ENCODE measurements around the gene OR1L6. TPM values are rescaled to one million over a fixed set of nuclear protein-coding genes. Genes with fewer than 3 reads are reported as not detected.

OR1L6 gene, protein sequence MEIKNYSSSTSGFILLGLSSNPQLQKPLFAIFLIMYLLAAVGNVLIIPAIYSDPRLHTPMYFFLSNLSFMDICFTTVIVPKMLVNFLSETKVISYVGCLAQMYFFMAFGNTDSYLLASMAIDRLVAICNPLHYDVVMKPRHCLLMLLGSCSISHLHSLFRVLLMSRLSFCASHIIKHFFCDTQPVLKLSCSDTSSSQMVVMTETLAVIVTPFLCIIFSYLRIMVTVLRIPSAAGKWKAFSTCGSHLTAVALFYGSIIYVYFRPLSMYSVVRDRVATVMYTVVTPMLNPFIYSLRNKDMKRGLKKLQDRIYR
- not detected in 5 replicates for total RNA-seq (2022; extraction: Qiagen RNA extraction; ENCODE audit: low read depth)

DNA sequence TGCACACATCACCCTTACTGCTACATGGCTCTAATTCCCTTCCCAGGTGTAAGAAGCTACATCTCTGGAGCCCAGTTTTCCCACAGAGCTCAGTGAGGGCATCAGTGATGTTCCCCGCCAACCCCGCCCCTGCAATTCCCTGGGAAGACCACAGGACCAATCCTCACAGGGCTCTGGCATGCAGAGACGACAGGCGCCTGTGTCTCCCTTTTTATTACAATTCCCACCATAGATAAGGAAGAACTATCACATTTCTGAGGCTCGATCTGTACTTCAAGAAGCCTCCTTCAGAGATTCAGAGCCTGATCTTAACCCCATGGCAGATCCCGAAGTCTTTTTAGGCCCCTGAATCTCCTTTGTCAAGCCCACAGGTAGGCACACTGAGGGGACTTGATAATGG lies at the start of gene OR1L6:
Gene OR1L6 (plus strand): TSS at position 301 of the 400 bp plus-strand sequence. CDS start 7,545 bp downstream, outside the sequence.

DNA sequence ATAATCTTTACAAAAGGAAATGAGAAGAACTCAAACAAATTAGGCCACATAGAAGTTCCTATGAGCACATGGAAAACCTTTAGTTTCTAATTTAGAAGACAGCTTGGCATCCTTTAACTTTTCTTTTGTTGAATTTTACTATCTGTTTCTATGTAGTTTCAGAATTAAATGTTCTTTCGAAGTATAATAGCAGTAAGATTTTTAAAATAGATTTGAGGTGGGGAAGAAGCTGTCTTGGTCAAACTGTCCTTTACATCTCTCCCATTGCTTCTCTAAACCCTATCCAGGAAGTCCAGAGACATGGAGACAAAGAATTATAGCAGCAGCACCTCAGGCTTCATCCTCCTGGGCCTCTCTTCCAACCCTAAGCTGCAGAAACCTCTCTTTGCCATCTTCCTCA lies 18.4 kb upstream of the OR1L6 start, which contains the start of gene OR1L4:
Gene OR1L4 (plus strand): TSS at position 301 of the 400 bp plus-strand sequence. CDS start 0 bp downstream, at position 301.

DNA sequence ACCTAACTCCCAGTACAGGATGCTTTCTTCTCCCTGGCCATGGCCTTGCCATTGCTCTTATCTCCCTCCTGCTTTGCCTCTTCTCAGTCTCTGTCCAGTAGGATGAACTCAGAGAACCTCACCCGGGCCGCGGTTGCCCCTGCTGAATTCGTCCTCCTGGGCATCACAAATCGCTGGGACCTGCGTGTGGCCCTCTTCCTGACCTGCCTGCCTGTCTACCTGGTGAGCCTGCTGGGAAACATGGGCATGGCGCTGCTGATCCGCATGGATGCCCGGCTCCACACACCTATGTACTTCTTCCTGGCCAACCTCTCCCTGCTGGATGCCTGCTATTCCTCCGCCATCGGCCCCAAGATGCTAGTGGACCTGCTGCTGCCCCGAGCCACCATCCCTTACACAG lies 46.7 kb downstream of the OR1L6 start, which contains the start of gene OR5C1:
Gene OR5C1 (plus strand): TSS at position 103 of the 400 bp plus-strand sequence. CDS start 0 bp downstream, at position 103.

Other genes with a start within 250 kb of the OR1L6 start
- gene OR1J2, start 231.5 kb upstream of the OR1L6 start, total RNA-seq (2022; extraction: Qiagen RNA extraction; ENCODE audit: low read depth), result not detected in 5 replicates
- gene OR1J4, start 223.2 kb upstream of the OR1L6 start, total RNA-seq (2022; extraction: Qiagen RNA extraction; ENCODE audit: low read depth), result not detected in 5 replicates
- gene OR1N1, start 215.0 kb upstream of the OR1L6 start, total RNA-seq (2022; extraction: Qiagen RNA extraction; ENCODE audit: low read depth), result not detected in 5 replicates
- gene OR1N2, start 189.2 kb upstream of the OR1L6 start, total RNA-seq (2022; extraction: Qiagen RNA extraction; ENCODE audit: low read depth), result not detected in 5 replicates
- not detected in 5 replicates for gene OR1L8, start 158.9 kb upstream of the OR1L6 start, total RNA-seq (2022; extraction: Qiagen RNA extraction; ENCODE audit: low read depth)
- not detected in 5 replicates for gene OR1Q1, start 127.6 kb upstream of the OR1L6 start, total RNA-seq (2022; extraction: Qiagen RNA extraction; ENCODE audit: low read depth)
- not detected in 5 replicates for gene OR1B1, start 84.7 kb upstream of the OR1L6 start, total RNA-seq (2022; extraction: Qiagen RNA extraction; ENCODE audit: low read depth)
- not detected in 5 replicates for gene OR1L1, start 80.6 kb upstream of the OR1L6 start, total RNA-seq (2022; extraction: Qiagen RNA extraction; ENCODE audit: low read depth)
- not detected in 5 replicates for gene OR1L3, start 67.2 kb upstream of the OR1L6 start, total RNA-seq (2022; extraction: Qiagen RNA extraction; ENCODE audit: low read depth)
- not detected in 5 replicates for gene OR1L4, start 18.3 kb upstream of the OR1L6 start, total RNA-seq (2022; extraction: Qiagen RNA extraction; ENCODE audit: low read depth)
- gene OR5C1, start 46.6 kb downstream of the OR1L6 start, total RNA-seq (2022; extraction: Qiagen RNA extraction; ENCODE audit: low read depth), result not detected in 5 replicates
- gene OR1K1, start 57.8 kb downstream of the OR1L6 start, total RNA-seq (2022; extraction: Qiagen RNA extraction; ENCODE audit: low read depth), result not detected in 5 replicates
- gene PDCL, start 86.3 kb downstream of the OR1L6 start, total RNA-seq (2022; extraction: Qiagen RNA extraction; ENCODE audit: low read depth), result 16.0 to 18.5 TPM (median 17.7 TPM) in 5 replicates
- gene RC3H2, start 163.1 kb downstream of the OR1L6 start, total RNA-seq (2022; extraction: Qiagen RNA extraction; ENCODE audit: low read depth), result 16.8 to 23.2 TPM (median 22.0 TPM) in 5 replicates
- 1.8 to 5.8 TPM (median 5.6 TPM) in 5 replicates for gene ZBTB6, start 171.0 kb downstream of the OR1L6 start, total RNA-seq (2022; extraction: Qiagen RNA extraction; ENCODE audit: low read depth)
- gene ZBTB26, start 189.2 kb downstream of the OR1L6 start, total RNA-seq (2022; extraction: Qiagen RNA extraction; ENCODE audit: low read depth), result 1.1 to 2.0 TPM (median 1.9 TPM) in 5 replicates
- gene RABGAP1, start 198.7 kb downstream of the OR1L6 start, total RNA-seq (2022; extraction: Qiagen RNA extraction; ENCODE audit: low read depth), result 10.1 to 15.4 TPM (median 13.4 TPM) in 5 replicates

Measured in A549 treated with RU486 at 1 μM for 4 hours (cell line).